GM23338 (cell line): Measurements from ENCODE around the gene ZDHHC7. TPM values are rescaled to one million over a fixed set of nuclear protein-coding genes. Genes with fewer than 3 reads are reported as not detected.
"Not testable (repeated sequence)": the region's sequence is repeated elsewhere in the genome, so short reads cannot be mapped to it uniquely, and the experiment has no call there.

Source experiments
- ATAC-seq: fragments of 200-7000 bp; cut with Tn5 transposase; 3 replicates; pipeline ENCODE4 v1.9.1; 2020
- DNase-seq: peaks from one replicate; pipeline ENCODE4 v3.0.0-alpha.2; 2015; ENCODE audit warnings: low spot score
- H2AFZ ChIP-seq: fragments of 200-600 bp; sonication (generic); 2 replicates; pipeline ENCODE4 v1.8.0; 2016; ENCODE audit warnings: antibody characterized with exemption, mild to moderate bottlenecking, moderate library complexity
- H3F3A ChIP-seq: fragments of 200-600 bp; sonication (generic); replicated peaks from 2 replicates; pipeline ENCODE4 v1.8.0; 2017; ENCODE audit warnings: antibody characterized with exemption, mixed run types, low read depth
- H3K27ac ChIP-seq: fragments of 200-600 bp; sonication (generic); 2 replicates; pipeline ENCODE4 v1.6.1; 2016; ENCODE audit warnings: low read depth
- H3K27me3 ChIP-seq: fragments of 200-600 bp; sonication (generic); 2 replicates; pipeline ENCODE4 v1.8.0; 2016; ENCODE audit warnings: mild to moderate bottlenecking, mixed run types, moderate library complexity; ENCODE audit not compliant: insufficient read depth
- H3K36me3 ChIP-seq: fragments of 200-600 bp; sonication (generic); 2 replicates; pipeline ENCODE4 v1.8.0; 2016; ENCODE audit warnings: mild to moderate bottlenecking; ENCODE audit not compliant: insufficient read depth
- H3K4me1 ChIP-seq: fragments of 200-600 bp; sonication (generic); 2 replicates; pipeline ENCODE4 v1.8.0; 2016; ENCODE audit warnings: mild to moderate bottlenecking, moderate library complexity; ENCODE audit not compliant: insufficient read depth
- H3K4me2 ChIP-seq: fragments of 200-600 bp; sonication (generic); 2 replicates; pipeline ENCODE4 v1.7.1; 2017; ENCODE audit warnings: mixed run types
- H3K4me3 ChIP-seq: fragments of 200-600 bp; sonication (generic); 2 replicates; pipeline ENCODE4 v1.6.1; 2016; ENCODE audit warnings: mixed run types
- H3K79me2 ChIP-seq: fragments of 200-600 bp; sonication (generic); replicated peaks from 2 replicates; pipeline ENCODE4 v1.8.0; 2017; ENCODE audit warnings: mild to moderate bottlenecking; ENCODE audit not compliant: insufficient read depth
- H3K9me2 ChIP-seq: fragments of 200-600 bp; sonication (generic); 2 replicates; pipeline ENCODE4 v1.8.0; 2017; ENCODE audit not compliant: insufficient read depth
- H4K20me1 ChIP-seq: fragments of 200-600 bp; sonication (generic); replicated peaks from 2 replicates; pipeline ENCODE4 v1.8.0; 2017; ENCODE audit warnings: mild to moderate bottlenecking; ENCODE audit not compliant: insufficient read depth
- H3K27ac Mint-ChIP-seq: 2 replicates; pipeline ENCODE4 v1.8.0; 2020; ENCODE audit warnings: inconsistent platforms, mild to moderate bottlenecking, moderate library complexity, mixed read lengths
- H3K27me3 Mint-ChIP-seq: 3 replicates; pipeline ENCODE4 v1.8.0; 2022; ENCODE audit warnings: low read depth, mild to moderate bottlenecking, moderate library complexity, mixed read lengths, inconsistent platforms; ENCODE audit not compliant: insufficient read depth, poor library complexity
- H3K36me3 Mint-ChIP-seq: 3 replicates; pipeline ENCODE4 v1.8.0; 2021; ENCODE audit warnings: low read depth, mild to moderate bottlenecking, inconsistent platforms, moderate library complexity, mixed read lengths
- H3K4me1 Mint-ChIP-seq: 3 replicates; pipeline ENCODE4 v1.8.0; 2020; ENCODE audit warnings: mild to moderate bottlenecking, inconsistent platforms, mixed read lengths
- H3K4me3 Mint-ChIP-seq: 3 replicates; pipeline ENCODE4 v1.8.0; 2021; ENCODE audit warnings: moderate library complexity, mild to moderate bottlenecking, inconsistent platforms, mixed read lengths
- H3K9me3 Mint-ChIP-seq: 3 replicates; pipeline ENCODE4 v1.8.0; 2020; ENCODE audit warnings: moderate library complexity, mild to moderate bottlenecking, inconsistent platforms, mixed read lengths
- CREB1 ChIP-seq: fragments of 250-450 bp; sonication (Bioruptor Pico); IDR thresholded peaks from 2 replicates; pipeline ENCODE4 v1.5.0; 2020; ENCODE audit warnings: low read depth, mild to moderate bottlenecking, moderate library complexity
- EZH2phosphoT487 ChIP-seq: fragments of 200-600 bp; sonication (generic); IDR thresholded peaks from one replicate; pipeline ENCODE4 v1.8.1; 2018; ENCODE audit warnings: antibody characterized with exemption; ENCODE audit not compliant: unreplicated experiment
- JUNB ChIP-seq: IDR thresholded peaks from one replicate; pipeline ENCODE4 v1.6.1; 2016; ENCODE audit warnings: antibody characterized with exemption; ENCODE audit not compliant: unreplicated experiment
- NANOG ChIP-seq: IDR thresholded peaks from 2 replicates; pipeline ENCODE4 v1.6.1; 2016; ENCODE audit warnings: antibody characterized with exemption, borderline replicate concordance
- POLR2AphosphoS5 ChIP-seq: IDR thresholded peaks from 2 replicates; pipeline ENCODE4 v1.6.1; 2016; ENCODE audit warnings: antibody characterized with exemption, low read depth
- STAT1 ChIP-seq: IDR thresholded peaks from one replicate; pipeline ENCODE4 v1.6.1; 2016; ENCODE audit warnings: antibody characterized with exemption; ENCODE audit not compliant: unreplicated experiment
- ZNF114 ChIP-seq: fragments of 250-450 bp; sonication (Bioruptor Pico); IDR thresholded peaks from 2 replicates; pipeline ENCODE4 v1.5.0; 2020; ENCODE audit warnings: mild to moderate bottlenecking, moderate library complexity
- polyA plus RNA-seq: library from polyadenylated mRNA; unstranded; fragments of >200 nt; fragmentation: Nextera tagmentation; extraction: Ambion mirVana; gene quantifications from 2 replicates; pipeline ENCODE4 v1.2.1, GENCODE V29; 2016
- total RNA-seq: library from RNA; depleted of rRNA; stranded (reverse); fragments of >200 nt; shearing (Covaris generic); gene quantifications from 2 replicates; pipeline ENCODE4 v1.2.3, GENCODE V29; 2014
- TF ChIP-seq, protein P1 (sequence below), 2 experiments: fragments of 200-600 bp in 1 of 2; sonication (generic) in 1 of 2; conservative IDR thresholded peaks; 2 replicates each; pipeline versions ENCODE4 v1.5.1 to v1.6.1; 2016 to 2017; ENCODE audit warnings: antibody characterized with exemption in 2 of 2, low read depth in 2 of 2, mild to moderate bottlenecking in 2 of 2, moderate library complexity in 1 of 2
- TF ChIP-seq, protein P2 (sequence below): fragments of 250-450 bp; sonication (Bioruptor Pico); IDR thresholded peaks from 2 replicates; pipeline ENCODE4 v1.5.0; 2020; ENCODE audit warnings: mild to moderate bottlenecking, moderate library complexity
- TF ChIP-seq, protein P3 (sequence below): IDR thresholded peaks from 2 replicates; pipeline ENCODE4 v1.6.1; 2016; ENCODE audit warnings: antibody characterized with exemption

Gene ZDHHC7
- total and polyA plus RNA-seq, 2 experiments from 2014 or later = 13.1 to 46.1 TPM

DNA sequence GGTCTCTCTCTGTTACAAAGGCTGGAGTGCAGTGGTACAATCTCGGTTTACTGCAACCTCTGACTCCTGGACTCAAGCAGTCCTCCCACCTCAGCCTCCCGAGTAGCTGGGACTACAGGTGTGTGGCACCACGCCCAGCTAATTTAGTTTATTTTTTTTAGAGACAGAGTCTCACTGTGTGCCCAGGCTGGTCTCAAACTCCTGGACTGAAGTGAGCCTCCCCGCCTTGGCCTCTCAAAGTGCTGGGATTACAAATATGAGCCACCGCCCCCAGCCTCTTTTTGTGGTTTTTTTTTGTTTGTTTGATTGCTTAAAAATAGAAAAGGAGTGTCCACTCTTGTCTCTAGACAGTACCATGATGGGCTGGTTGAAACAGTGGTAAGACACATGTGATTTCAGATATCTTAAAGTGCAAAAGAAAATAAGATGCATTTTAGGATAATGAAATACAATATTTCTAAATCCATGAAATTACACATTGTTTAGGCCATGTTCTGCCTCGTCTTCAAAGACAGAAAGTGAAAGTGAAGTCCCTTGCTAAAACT, 43.7 kb upstream of the ZDHHC7 start:
- TF ChIP-seq ZNF114 (CRISPR knock-in tag) = no peak
- TF ChIP-seq CREB1 (CRISPR knock-in tag) = no peak
- TF ChIP-seq, protein P1, sequence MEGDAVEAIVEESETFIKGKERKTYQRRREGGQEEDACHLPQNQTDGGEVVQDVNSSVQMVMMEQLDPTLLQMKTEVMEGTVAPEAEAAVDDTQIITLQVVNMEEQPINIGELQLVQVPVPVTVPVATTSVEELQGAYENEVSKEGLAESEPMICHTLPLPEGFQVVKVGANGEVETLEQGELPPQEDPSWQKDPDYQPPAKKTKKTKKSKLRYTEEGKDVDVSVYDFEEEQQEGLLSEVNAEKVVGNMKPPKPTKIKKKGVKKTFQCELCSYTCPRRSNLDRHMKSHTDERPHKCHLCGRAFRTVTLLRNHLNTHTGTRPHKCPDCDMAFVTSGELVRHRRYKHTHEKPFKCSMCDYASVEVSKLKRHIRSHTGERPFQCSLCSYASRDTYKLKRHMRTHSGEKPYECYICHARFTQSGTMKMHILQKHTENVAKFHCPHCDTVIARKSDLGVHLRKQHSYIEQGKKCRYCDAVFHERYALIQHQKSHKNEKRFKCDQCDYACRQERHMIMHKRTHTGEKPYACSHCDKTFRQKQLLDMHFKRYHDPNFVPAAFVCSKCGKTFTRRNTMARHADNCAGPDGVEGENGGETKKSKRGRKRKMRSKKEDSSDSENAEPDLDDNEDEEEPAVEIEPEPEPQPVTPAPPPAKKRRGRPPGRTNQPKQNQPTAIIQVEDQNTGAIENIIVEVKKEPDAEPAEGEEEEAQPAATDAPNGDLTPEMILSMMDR (conservative IDR thresholded peaks at IDR 0.05; ENCODE audit: low read depth in 2 of 2) = no peak
- no peak for TF ChIP-seq JUNB
- TF ChIP-seq STAT1 = no peak
- no peak for TF ChIP-seq POLR2AphosphoS5
- no peak for TF ChIP-seq NANOG
- no peak for TF ChIP-seq EZH2phosphoT487
- TF ChIP-seq, protein P2, sequence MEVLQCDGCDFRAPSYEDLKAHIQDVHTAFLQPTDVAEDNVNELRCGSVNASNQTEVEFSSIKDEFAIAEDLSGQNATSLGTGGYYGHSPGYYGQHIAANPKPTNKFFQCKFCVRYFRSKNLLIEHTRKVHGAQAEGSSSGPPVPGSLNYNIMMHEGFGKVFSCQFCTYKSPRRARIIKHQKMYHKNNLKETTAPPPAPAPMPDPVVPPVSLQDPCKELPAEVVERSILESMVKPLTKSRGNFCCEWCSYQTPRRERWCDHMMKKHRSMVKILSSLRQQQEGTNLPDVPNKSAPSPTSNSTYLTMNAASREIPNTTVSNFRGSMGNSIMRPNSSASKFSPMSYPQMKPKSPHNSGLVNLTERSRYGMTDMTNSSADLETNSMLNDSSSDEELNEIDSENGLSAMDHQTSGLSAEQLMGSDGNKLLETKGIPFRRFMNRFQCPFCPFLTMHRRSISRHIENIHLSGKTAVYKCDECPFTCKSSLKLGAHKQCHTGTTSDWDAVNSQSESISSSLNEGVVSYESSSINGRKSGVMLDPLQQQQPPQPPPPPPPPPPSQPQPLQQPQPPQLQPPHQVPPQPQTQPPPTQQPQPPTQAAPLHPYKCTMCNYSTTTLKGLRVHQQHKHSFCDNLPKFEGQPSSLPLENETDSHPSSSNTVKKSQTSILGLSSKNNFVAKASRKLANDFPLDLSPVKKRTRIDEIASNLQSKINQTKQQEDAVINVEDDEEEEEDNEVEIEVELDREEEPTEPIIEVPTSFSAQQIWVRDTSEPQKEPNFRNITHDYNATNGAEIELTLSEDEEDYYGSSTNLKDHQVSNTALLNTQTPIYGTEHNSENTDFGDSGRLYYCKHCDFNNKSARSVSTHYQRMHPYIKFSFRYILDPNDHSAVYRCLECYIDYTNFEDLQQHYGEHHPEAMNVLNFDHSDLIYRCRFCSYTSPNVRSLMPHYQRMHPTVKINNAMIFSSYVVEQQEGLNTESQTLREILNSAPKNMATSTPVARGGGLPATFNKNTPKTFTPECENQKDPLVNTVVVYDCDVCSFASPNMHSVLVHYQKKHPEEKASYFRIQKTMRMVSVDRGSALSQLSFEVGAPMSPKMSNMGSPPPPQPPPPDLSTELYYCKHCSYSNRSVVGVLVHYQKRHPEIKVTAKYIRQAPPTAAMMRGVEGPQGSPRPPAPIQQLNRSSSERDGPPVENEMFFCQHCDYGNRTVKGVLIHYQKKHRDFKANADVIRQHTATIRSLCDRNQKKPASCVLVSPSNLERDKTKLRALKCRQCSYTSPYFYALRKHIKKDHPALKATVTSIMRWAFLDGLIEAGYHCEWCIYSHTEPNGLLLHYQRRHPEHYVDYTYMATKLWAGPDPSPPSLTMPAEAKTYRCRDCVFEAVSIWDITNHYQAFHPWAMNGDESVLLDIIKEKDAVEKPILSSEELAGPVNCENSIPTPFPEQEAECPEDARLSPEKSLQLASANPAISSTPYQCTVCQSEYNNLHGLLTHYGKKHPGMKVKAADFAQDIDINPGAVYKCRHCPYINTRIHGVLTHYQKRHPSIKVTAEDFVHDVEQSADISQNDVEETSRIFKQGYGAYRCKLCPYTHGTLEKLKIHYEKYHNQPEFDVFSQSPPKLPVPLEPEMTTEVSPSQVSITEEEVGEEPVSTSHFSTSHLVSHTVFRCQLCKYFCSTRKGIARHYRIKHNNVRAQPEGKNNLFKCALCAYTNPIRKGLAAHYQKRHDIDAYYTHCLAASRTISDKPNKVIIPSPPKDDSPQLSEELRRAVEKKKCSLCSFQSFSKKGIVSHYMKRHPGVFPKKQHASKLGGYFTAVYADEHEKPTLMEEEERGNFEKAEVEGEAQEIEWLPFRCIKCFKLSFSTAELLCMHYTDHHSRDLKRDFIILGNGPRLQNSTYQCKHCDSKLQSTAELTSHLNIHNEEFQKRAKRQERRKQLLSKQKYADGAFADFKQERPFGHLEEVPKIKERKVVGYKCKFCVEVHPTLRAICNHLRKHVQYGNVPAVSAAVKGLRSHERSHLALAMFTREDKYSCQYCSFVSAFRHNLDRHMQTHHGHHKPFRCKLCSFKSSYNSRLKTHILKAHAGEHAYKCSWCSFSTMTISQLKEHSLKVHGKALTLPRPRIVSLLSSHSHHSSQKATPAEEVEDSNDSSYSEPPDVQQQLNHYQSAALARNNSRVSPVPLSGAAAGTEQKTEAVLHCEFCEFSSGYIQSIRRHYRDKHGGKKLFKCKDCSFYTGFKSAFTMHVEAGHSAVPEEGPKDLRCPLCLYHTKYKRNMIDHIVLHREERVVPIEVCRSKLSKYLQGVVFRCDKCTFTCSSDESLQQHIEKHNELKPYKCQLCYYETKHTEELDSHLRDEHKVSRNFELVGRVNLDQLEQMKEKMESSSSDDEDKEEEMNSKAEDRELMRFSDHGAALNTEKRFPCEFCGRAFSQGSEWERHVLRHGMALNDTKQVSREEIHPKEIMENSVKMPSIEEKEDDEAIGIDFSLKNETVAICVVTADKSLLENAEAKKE = no peak
- TF ChIP-seq, protein P3, sequence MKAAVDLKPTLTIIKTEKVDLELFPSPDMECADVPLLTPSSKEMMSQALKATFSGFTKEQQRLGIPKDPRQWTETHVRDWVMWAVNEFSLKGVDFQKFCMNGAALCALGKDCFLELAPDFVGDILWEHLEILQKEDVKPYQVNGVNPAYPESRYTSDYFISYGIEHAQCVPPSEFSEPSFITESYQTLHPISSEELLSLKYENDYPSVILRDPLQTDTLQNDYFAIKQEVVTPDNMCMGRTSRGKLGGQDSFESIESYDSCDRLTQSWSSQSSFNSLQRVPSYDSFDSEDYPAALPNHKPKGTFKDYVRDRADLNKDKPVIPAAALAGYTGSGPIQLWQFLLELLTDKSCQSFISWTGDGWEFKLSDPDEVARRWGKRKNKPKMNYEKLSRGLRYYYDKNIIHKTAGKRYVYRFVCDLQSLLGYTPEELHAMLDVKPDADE = no peak
- H3K4me1 ChIP-seq = no peaks in the 10 kb centered on the region; the same call in 1 of the 2 replicates
- ATAC-seq (no peak), DNase-seq (no peak)
- H3K27ac ChIP-seq = no peak overlapping the region
- no peak overlapping the region for H3K27ac Mint-ChIP-seq
- no peak overlapping the region for H2AFZ ChIP-seq
- no peaks in the 10 kb centered on the region for H3K36me3 ChIP-seq
- no peaks in the 10 kb centered on the region for H3K36me3 Mint-ChIP-seq
- no peaks in the 10 kb centered on the region for H3K79me2 ChIP-seq
- no peak overlapping the region for H3K4me3 ChIP-seq
- H3F3A ChIP-seq = no peaks in the 10 kb centered on the region
- H3K4me1 Mint-ChIP-seq = peaks cover 16% of the 10 kb centered on the region
- no peaks in the 10 kb centered on the region for H3K27me3 ChIP-seq
- H3K9me3 Mint-ChIP-seq = no peaks in the 10 kb centered on the region
- no peak overlapping the region for H3K4me3 Mint-ChIP-seq
- H3K27me3 Mint-ChIP-seq = peaks cover 3% of the 10 kb centered on the region
- no peak overlapping the region for H3K4me2 ChIP-seq
- H3K9me2 ChIP-seq = no peaks in the 10 kb centered on the region
- H4K20me1 ChIP-seq = no peaks in the 10 kb centered on the region

GRCh38 chr16:85054321-85054720, 43.0 kb upstream of the ZDHHC7 start:
- not testable (repeated sequence) for H3K36me3 ChIP-seq, H2AFZ ChIP-seq, ATAC-seq, H3K9me3 Mint-ChIP-seq, H3K9me2 ChIP-seq, H3K4me3 ChIP-seq, H3K27me3 ChIP-seq, H3K27me3 Mint-ChIP-seq, H3K4me1 ChIP-seq, H3K36me3 Mint-ChIP-seq, H3K27ac Mint-ChIP-seq, H3F3A ChIP-seq, H3K27ac ChIP-seq, H3K4me3 Mint-ChIP-seq, H3K79me2 ChIP-seq, DNase-seq, H4K20me1 ChIP-seq, H3K4me2 ChIP-seq
- peaks cover 16% of the 10 kb centered on the region for H3K4me1 Mint-ChIP-seq
